A172 (cell line): Measurements from ENCODE around the gene LRRC37B. TPM values are rescaled to one million over a fixed set of nuclear protein-coding genes. Genes with fewer than 3 reads are reported as not detected.
"Not testable (repeated sequence)": the region's sequence is repeated elsewhere in the genome, so short reads cannot be mapped to it uniquely, and the experiment has no call there.

Experiments
- DNase-seq: peaks from one replicate; pipeline ENCODE4 v3.0.0-alpha.2; 2015; ENCODE audit warnings: low spot score
- total RNA-seq: library from RNA; depleted of rRNA; stranded (reverse); fragments of >200 nt; shearing (Covaris generic); gene quantifications from 2 replicates; pipeline ENCODE4 v1.2.3, GENCODE V29; 2014; rRNA removed

LRRC37B gene
- total RNA-seq, 1 experiment from 2014 or later: 24.1 TPM

- not testable (repeated sequence) for DNase-seq
Observed at GRCh38 chr17:32086833-32087232, 79.7 kb downstream of the LRRC37B start.

GRCh38 chr17:32092062-32092461 is 84.9 kb downstream of the LRRC37B start:
- DNase-seq: not testable (repeated sequence)

GRCh38 chr17:32099686-32100085 is 92.5 kb downstream of the LRRC37B start:
- no peak for DNase-seq

GRCh38 chr17:32100323-32100722 is 93.1 kb downstream of the LRRC37B start:
- DNase-seq: not testable (repeated sequence)

- DNase-seq: no peak
Observed at GRCh38 chr17:32100971-32101631, 93.9 kb downstream of the LRRC37B start.

GRCh38 chr17:32102172-32102571 is 95.0 kb downstream of the LRRC37B start:
- no peak for DNase-seq

- no peak for DNase-seq
Observed at GRCh38 chr17:32102646-32103186, 95.5 kb downstream of the LRRC37B start.

Other genes starting within 250 kb of the LRRC37B start
- 416 and 441 TPM in 2 replicates for gene COPRS, start 148.1 kb upstream of the LRRC37B start, total RNA-seq
- gene UTP6, start 105.7 kb upstream of the LRRC37B start, total RNA-seq: 116 and 122 TPM in 2 replicates
- gene SUZ12, start 70.4 kb upstream of the LRRC37B start, total RNA-seq: 47.5 and 52.4 TPM in 2 replicates
- gene RHOT1, start 135.1 kb downstream of the LRRC37B start, total RNA-seq: 86.6 and 112 TPM in 2 replicates